GM12872 (cell line): ENCODE data around the gene CENPV.

Experiments used
- CTCF ChIP-seq: IDR thresholded peaks from 3 replicates; pipeline ENCODE4 v1.5.1; 2011; ENCODE audit warnings: low read depth, mild to moderate bottlenecking, low read length, moderate library complexity; ENCODE audit not compliant: insufficient read depth

CENPV gene

GRCh38 chr17:16300554-16300953, 52.7 kb downstream of the CENPV start:
- TF ChIP-seq CTCF: no peak

GRCh38 chr17:16298140-16298662, 55.1 kb downstream of the CENPV start:
- TF ChIP-seq CTCF: no peak

- no peak for TF ChIP-seq CTCF
These were observed 55.7 kb downstream of the CENPV start for GRCh38 chr17:16297367-16298139.

- no peak for TF ChIP-seq CTCF
These were observed 58.7 kb downstream of the CENPV start for GRCh38 chr17:16294560-16294959.

- no peak for TF ChIP-seq CTCF
These were observed 59.3 kb downstream of the CENPV start for GRCh38 chr17:16293931-16294330.
